Measurements from ENCODE around the gene LRIG1. TPM values are rescaled to one million over a fixed set of nuclear protein-coding genes. Genes with fewer than 3 reads are reported as not detected.
A peak's percentile ranks its signal among the peaks of the same experiment; 100 is the strongest.

Gene LRIG1
- total and polyA plus RNA-seq, 7 experiments from 2014 or later = 14.5 to 46.3 (median 34.4) TPM

GRCh38 chr3:66486646-66487045 is 14.2 kb downstream of the LRIG1 start:
- Histone ChIP-seq H3K4me3 (ENCODE audit: low read length) (no peak overlapping the region), H3K9me3 (ENCODE audit: control insufficient read depth in 2 of 3, low read length in 3 of 3) (no peaks in the 10 kb centered on the region), H3K36me3 (ENCODE audit: control insufficient read depth in 2 of 3, insufficient read depth in 3 of 3, low read length in 3 of 3) (no peaks in the 10 kb centered on the region), H3K4me1 (ENCODE audit: control insufficient read depth in 2 of 2, insufficient read depth in 2 of 2, low read length in 2 of 2) (peaks cover 52 to 58% of the 10 kb centered on the region in 2 donors), H3K27ac (ENCODE audit: low read depth, low read length) (no peak overlapping the region), H3K27me3 (ENCODE audit: control insufficient read depth in 2 of 2, insufficient read depth in 2 of 2, low read length in 2 of 2) (no peaks in the 10 kb centered on the region)
- peaks cover 42 to 83% (median 74%) of the 10 kb centered on the region in 7 donors for H3K4me1 Mint-ChIP-seq
- H3K4me3 Mint-ChIP-seq = peak overlapping the region in 1 of 10 donors; percentile 14
- DNase-seq (no peak), ATAC-seq (no peak)
- H3K36me3 Mint-ChIP-seq = peaks cover 0 to 29% (median 3%) of the 10 kb centered on the region in 5 donors
- intact Hi-C loops (cut with micrococcal nuclease) = loop anchor here in 1 of 2 donors (5.0 kb wide), 1 partner anchor 1571 kb away; no protein-coding TSS in a partner anchor
- CTCF ChIA-PET = no interaction called here
- peak overlapping the region in 3 of 9 donors; percentile 18 to 78 (median 49) for H3K27ac Mint-ChIP-seq
- no peaks in the 10 kb centered on the region for H3K27me3 Mint-ChIP-seq
- H3K9me3 Mint-ChIP-seq = no peaks in the 10 kb centered on the region
- POLR2A ChIA-PET = interaction anchor here (0.6 to 1.1 kb wide), 4 partner anchors 11 to 188 kb away, joined by 3 to 6 read pairs (median 3); no protein-coding TSS in a partner anchor

- Histone ChIP-seq H3K4me1 (ENCODE audit: control insufficient read depth in 2 of 2, insufficient read depth in 2 of 2, low read length in 2 of 2) (peaks cover 56 to 61% of the 10 kb centered on the region in 2 donors), H3K27ac (ENCODE audit: low read depth, low read length) (no peak overlapping the region), H3K9me3 (ENCODE audit: control insufficient read depth in 2 of 3, low read length in 3 of 3) (no peaks in the 10 kb centered on the region), H3K36me3 (ENCODE audit: control insufficient read depth in 2 of 3, insufficient read depth in 3 of 3, low read length in 3 of 3) (no peaks in the 10 kb centered on the region), H3K4me3 (ENCODE audit: low read length) (no peak overlapping the region), H3K27me3 (ENCODE audit: control insufficient read depth in 2 of 2, insufficient read depth in 2 of 2, low read length in 2 of 2) (no peaks in the 10 kb centered on the region)
- H3K9me3 Mint-ChIP-seq = no peaks in the 10 kb centered on the region
- POLR2A ChIA-PET = interaction anchor here (0.7 to 1.1 kb wide), 3 partner anchors 11 to 188 kb away, joined by 3 read pairs; no protein-coding TSS in a partner anchor
- peaks cover 44 to 84% (median 76%) of the 10 kb centered on the region in 7 donors for H3K4me1 Mint-ChIP-seq
- intact Hi-C loops (cut with micrococcal nuclease) = loop anchor here in 1 of 2 donors (5.0 kb wide), 1 partner anchor 1571 kb away; no protein-coding TSS in a partner anchor
- DNase-seq = no peak
- H3K27me3 Mint-ChIP-seq = no peaks in the 10 kb centered on the region
- H3K4me3 Mint-ChIP-seq = peak overlapping the region in 1 of 10 donors; percentile 6
- peaks cover 0 to 31% (median 3%) of the 10 kb centered on the region in 5 donors for H3K36me3 Mint-ChIP-seq
- CTCF ChIA-PET = no interaction called here
- H3K27ac Mint-ChIP-seq = peak overlapping the region in 2 of 9 donors; percentile 49 to 78
- no peak for ATAC-seq
Measured at GRCh38 chr3:66486202-66486601, 14.6 kb downstream of the LRIG1 start.

DNA sequence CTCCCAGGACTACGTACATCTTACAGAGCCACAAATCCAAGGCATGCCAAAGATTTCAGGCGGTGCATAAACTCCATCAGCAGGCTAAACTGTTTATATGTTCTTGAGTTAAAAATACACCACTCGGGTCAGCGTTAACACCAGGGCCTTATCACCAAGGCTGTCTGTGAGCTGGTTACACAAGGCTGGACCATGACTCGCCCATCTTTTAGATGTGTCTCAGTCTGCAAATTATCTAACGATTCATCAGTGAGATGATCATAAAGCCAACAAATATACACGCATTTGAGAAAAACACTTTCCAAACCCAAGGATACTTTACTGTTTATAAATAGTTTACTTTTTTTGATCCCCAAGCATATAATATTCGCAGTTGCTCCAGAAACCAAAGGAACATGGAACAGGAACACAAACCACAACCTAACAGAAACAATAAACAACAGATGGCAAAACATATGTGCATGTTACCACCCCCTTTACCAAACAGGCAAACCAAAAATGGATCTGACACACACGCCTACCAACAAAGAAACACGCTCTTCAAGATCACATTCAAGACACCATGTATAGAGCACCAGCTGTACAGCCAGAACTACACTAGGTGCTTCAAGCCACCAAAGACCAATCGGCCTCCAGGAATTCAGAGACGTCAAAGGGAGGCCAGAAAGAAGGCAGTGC is 15.4 kb downstream of the LRIG1 start:
- Mint-ChIP-seq H3K36me3 (peaks cover 0 to 31% (median 3%) of the 10 kb centered on the region in 5 donors), H3K9me3 (no peaks in the 10 kb centered on the region), H3K4me1 (peaks cover 48 to 85% (median 77%) of the 10 kb centered on the region in 7 donors), H3K27me3 (no peaks in the 10 kb centered on the region), H3K4me3 (peak overlapping the region in 3 of 10 donors; percentile 6 to 18 (median 11)), H3K27ac (peak overlapping the region in 2 of 9 donors; percentile 78 to 85)
- no peak for DNase-seq
- no peaks in the 10 kb centered on the region for H3K9me3 ChIP-seq (ENCODE audit: control insufficient read depth in 2 of 3, low read length in 3 of 3)
- H3K4me1 ChIP-seq (ENCODE audit: control insufficient read depth in 2 of 2, insufficient read depth in 2 of 2, low read length in 2 of 2) = peaks cover 56 to 61% of the 10 kb centered on the region in 2 donors
- ChIA-PET POLR2A (interaction anchor here (1.1 kb wide), 1 partner anchor 27 kb away, joined by 3 read pairs; no protein-coding TSS in a partner anchor), CTCF (no interaction called here)
- no peak overlapping the region for H3K27ac ChIP-seq (ENCODE audit: low read depth, low read length)
- H3K27me3 ChIP-seq (ENCODE audit: control insufficient read depth in 2 of 2, insufficient read depth in 2 of 2, low read length in 2 of 2) = no peaks in the 10 kb centered on the region
- H3K4me3 ChIP-seq (ENCODE audit: low read length) = no peak overlapping the region
- no peaks in the 10 kb centered on the region for H3K36me3 ChIP-seq (ENCODE audit: control insufficient read depth in 2 of 3, insufficient read depth in 3 of 3, low read length in 3 of 3)
- intact Hi-C loops (cut with micrococcal nuclease) = loop anchor here in 1 of 2 donors (5.0 kb wide), 1 partner anchor 1572 kb away; no protein-coding TSS in a partner anchor
- ATAC-seq = no peak

GRCh38 chr3:66484106-66484844 is 16.5 kb downstream of the LRIG1 start:
- Histone ChIP-seq H3K27me3 (ENCODE audit: control insufficient read depth in 2 of 2, insufficient read depth in 2 of 2, low read length in 2 of 2) (no peaks in the 10 kb centered on the region), H3K4me1 (ENCODE audit: control insufficient read depth in 2 of 2, insufficient read depth in 2 of 2, low read length in 2 of 2) (peaks cover 50 to 52% of the 10 kb centered on the region in 2 donors), H3K4me3 (ENCODE audit: low read length) (no peak overlapping the region), H3K36me3 (ENCODE audit: control insufficient read depth in 2 of 3, insufficient read depth in 3 of 3, low read length in 3 of 3) (no peaks in the 10 kb centered on the region), H3K27ac (ENCODE audit: low read depth, low read length) (no peak overlapping the region), H3K9me3 (ENCODE audit: control insufficient read depth in 2 of 3, low read length in 3 of 3) (no peaks in the 10 kb centered on the region)
- DNase-seq = no peak
- Mint-ChIP-seq H3K9me3 (peaks cover 0 to 5% (median 0%) of the 10 kb centered on the region in 11 donors), H3K4me1 (peaks cover 51 to 86% (median 77%) of the 10 kb centered on the region in 7 donors), H3K36me3 (peaks cover 0 to 38% (median 3%) of the 10 kb centered on the region in 5 donors), H3K4me3 (peak overlapping the region in 7 of 10 donors; percentile 1 to 68 (median 52)), H3K27me3 (no peaks in the 10 kb centered on the region), H3K27ac (peak overlapping the region in 4 of 9 donors; percentile 60 to 70 (median 65))
- intact Hi-C loops (cut with micrococcal nuclease) = loop anchor here (1.0 to 5.0 kb wide), 2 partner anchors 8 to 262 kb away; partner anchors contain the start of gene SLC25A26 (in 1 of the 2)
- ChIA-PET POLR2A (interaction anchor here (0.8 to 5.1 kb wide), 2 partner anchors 8 to 15 kb away, joined by 4 to 28 read pairs; no protein-coding TSS in a partner anchor), CTCF (interaction anchor here (1.0 kb wide), 1 partner anchor 207 kb away, joined by 5 read pairs; no protein-coding TSS in a partner anchor)
- ATAC-seq = no peak

- Histone ChIP-seq H3K4me1 (ENCODE audit: control insufficient read depth in 2 of 2, insufficient read depth in 2 of 2, low read length in 2 of 2) (peaks cover 42 to 47% of the 10 kb centered on the region in 2 donors), H3K9me3 (ENCODE audit: control insufficient read depth in 2 of 3, low read length in 3 of 3) (no peaks in the 10 kb centered on the region), H3K4me3 (ENCODE audit: low read length) (no peak overlapping the region), H3K36me3 (ENCODE audit: control insufficient read depth in 2 of 3, insufficient read depth in 3 of 3, low read length in 3 of 3) (no peaks in the 10 kb centered on the region), H3K27me3 (ENCODE audit: control insufficient read depth in 2 of 2, insufficient read depth in 2 of 2, low read length in 2 of 2) (no peaks in the 10 kb centered on the region), H3K27ac (ENCODE audit: low read depth, low read length) (no peak overlapping the region)
- DNase-seq (peak in 1 of 9 donors; percentile 13), ATAC-seq (peak; percentile 55)
- Mint-ChIP-seq H3K27me3 (no peaks in the 10 kb centered on the region), H3K4me3 (peak overlapping the region in 8 of 10 donors; percentile 1 to 68 (median 50)), H3K9me3 (peaks cover 0 to 5% (median 0%) of the 10 kb centered on the region in 11 donors), H3K4me1 (peaks cover 53 to 86% (median 77%) of the 10 kb centered on the region in 7 donors), H3K27ac (peak overlapping the region in 7 of 9 donors; percentile 7 to 70 (median 55)), H3K36me3 (peaks cover 0 to 39% (median 3%) of the 10 kb centered on the region in 5 donors)
- CTCF ChIA-PET = interaction anchor here (1.0 kb wide), 1 partner anchor 206 kb away, joined by 5 read pairs; no protein-coding TSS in a partner anchor
- intact Hi-C loops (cut with micrococcal nuclease) = loop anchor here in 1 of 2 donors (5.0 kb wide), 1 partner anchor 261 kb away; the partner anchor contains the start of gene SLC25A26
- POLR2A ChIA-PET = interaction anchor here (0.8 to 5.1 kb wide), 2 partner anchors 9 to 16 kb away, joined by 4 to 28 read pairs; no protein-coding TSS in a partner anchor
Measured at GRCh38 chr3:66483409-66483906, 17.4 kb downstream of the LRIG1 start.
